Hematopoietic multipotent progenitor cell (in vitro differentiated cells): ENCODE measurements around the gene ADGRB3. TPM values are rescaled to one million over a fixed set of nuclear protein-coding genes. Genes with fewer than 3 reads are reported as not detected.
"Not testable (repeated sequence)": the region's sequence is repeated elsewhere in the genome, so short reads cannot be mapped to it uniquely, and the experiment has no call there.

Experiments
- DNase-seq, 3 donors: peaks; one replicate each; pipeline ENCODE4 v3.0.0-alpha.2; 2011 to 2015; ENCODE audit warnings: low read depth in 2 of 3, low spot score in 2 of 3
- total RNA-seq: library from RNA; depleted of rRNA; stranded (reverse); fragments of >200 nt; gene quantifications from one replicate; pipeline ENCODE4 v1.2.3, GENCODE V29; 2012

The ADGRB3 gene
- total RNA-seq, 1 donor = under 0.01 TPM

DNA sequence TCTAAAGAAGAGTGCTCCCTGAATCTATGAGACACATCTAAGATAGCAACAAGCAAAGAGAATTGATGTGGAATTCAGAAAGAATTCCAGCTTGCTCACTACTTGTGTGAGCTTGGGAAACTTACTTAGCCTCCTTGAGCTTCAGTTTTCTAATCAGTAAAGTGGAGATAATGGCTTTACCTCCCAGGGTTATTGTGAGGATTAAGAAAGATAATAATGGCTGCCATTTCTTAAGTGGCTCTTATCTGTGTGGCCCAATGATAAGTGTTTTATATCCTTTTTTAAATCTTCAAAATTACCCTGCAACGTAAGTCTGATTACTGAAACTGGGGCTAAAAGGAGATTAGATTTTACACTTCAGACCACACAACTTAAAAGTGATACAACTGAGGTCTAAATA lies 743.2 kb downstream of the ADGRB3 start:
- DNase-seq = no peak

- no peak for DNase-seq
Measured at GRCh38 chr6:69379518-69379917, 744.4 kb downstream of the ADGRB3 start.

- DNase-seq = no peak
Measured at GRCh38 chr6:69383627-69384026, 748.5 kb downstream of the ADGRB3 start.

DNA sequence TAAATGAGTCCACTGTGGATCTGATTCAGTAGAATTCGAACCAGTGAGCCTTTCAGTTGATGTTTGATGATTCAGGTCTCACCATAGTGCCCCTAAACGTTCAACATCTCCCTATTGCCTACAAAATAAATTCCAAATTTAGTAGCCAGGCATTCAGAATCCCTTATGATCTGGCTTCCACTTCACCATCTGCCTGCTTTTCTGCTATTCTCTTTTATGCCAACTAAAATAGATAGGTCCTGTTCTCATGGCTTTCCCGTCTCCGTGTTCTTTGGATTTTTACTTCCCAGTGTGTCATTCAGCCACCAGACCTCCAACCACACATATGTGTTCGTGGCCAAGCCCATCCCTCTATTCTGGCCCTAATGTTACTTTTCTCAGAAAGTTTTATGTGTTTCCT lies 751.3 kb downstream of the ADGRB3 start:
- DNase-seq = no peak

GRCh38 chr6:69390125-69390524 lies 755.0 kb downstream of the ADGRB3 start:
- no peak for DNase-seq

DNA sequence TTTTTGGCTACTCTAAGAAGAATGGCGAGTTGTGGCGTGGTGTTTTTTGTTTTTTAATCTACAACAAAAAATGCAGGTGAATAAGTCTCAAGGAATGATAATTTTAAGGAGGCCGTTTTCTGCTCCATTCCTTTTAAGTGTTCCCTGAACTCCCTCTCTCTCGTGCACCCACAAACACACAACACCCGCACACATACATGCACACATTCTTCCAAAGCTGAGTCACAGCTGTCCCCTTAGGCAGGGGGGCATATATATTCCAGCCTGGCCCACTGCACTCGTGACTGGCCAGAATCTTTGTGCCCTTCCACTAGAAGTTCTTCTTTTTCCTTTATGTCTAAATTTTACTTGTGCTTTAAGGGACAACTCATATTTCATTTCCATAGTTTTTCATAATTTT lies 756.0 kb downstream of the ADGRB3 start:
- no peak for DNase-seq

DNA sequence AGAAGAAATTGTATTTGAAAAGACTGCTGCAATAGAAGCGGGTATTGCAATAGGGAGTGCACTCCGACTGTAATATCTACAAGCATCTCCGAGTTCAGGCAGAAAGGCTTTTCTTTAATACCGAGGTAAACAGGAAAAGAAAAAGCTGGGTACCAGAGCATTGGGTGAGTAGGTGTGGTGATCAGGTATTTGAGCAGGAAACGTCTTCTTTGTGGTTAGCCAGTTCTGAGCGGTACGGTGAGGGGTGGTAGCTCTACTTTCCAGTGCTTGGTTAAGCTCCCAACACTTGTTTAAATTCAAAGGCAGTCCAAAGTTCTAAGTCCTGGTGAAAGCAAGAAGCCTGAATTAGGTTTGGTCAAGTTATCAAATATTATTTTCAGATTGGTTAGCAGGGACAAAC lies 757.7 kb downstream of the ADGRB3 start:
- no peak for DNase-seq

DNA sequence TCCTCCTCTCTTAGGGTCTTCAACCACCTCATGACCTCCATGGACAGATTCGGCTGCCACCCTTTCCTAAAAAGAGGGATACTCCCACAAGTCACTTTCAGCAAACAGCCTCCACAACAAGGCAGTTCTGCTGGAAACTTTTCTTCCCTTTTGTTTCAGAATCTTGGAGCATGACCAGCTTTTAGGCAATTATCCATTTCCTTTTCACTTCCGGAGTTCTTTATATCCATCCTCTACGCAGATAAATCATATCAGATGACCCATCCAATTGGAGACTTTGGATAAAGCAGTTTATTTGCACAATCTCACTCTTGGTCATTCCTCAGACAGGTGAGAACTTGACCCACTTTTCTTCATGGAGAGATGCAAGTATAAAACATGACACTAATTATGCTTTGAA lies 763.2 kb downstream of the ADGRB3 start:
- no peak for DNase-seq

- no peak for DNase-seq
Measured at GRCh38 chr6:69398729-69399128, 763.6 kb downstream of the ADGRB3 start.

- DNase-seq = no peak
Measured at GRCh38 chr6:69408886-69409285, 773.8 kb downstream of the ADGRB3 start.

DNA sequence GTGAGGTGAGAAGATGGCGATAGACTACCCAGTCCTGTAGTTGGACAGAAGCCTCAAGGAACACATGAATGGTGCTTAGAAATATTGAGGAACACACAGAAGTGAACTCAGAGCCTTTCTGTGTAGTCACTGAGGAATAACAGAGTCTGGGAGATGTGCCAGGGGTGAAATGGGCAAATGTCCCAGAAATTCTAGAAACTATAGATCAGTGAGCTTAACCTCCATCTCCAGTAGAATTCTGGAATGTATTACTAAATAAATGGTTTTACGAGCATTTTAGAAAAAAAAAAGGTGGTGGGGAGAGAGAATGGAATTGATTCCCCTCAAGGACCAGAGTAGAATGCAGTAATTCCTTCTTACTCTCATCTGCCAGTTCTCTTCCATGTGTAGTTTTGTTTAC lies 781.7 kb downstream of the ADGRB3 start:
- DNase-seq = no peak

DNA sequence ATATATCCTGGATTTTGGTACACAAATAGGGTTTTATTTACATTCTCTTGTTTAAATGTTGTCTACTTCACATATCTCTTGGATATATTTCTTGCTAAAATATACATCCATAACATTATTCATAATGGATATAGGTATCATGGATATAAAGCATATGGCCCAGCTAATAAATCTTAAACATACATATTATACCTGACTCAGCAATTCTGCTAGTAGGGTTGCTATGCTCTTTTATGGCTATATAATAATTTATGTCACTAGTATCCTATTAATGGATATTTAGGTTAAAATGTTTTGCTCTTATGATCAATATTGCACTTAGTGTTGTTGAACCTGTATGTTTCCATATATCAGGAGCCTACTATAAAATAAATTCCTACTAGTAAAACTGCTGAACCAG lies 786.2 kb downstream of the ADGRB3 start:
- no peak for DNase-seq

GRCh38 chr6:69422020-69422419 lies 786.9 kb downstream of the ADGRB3 start:
- DNase-seq = no peak

DNA sequence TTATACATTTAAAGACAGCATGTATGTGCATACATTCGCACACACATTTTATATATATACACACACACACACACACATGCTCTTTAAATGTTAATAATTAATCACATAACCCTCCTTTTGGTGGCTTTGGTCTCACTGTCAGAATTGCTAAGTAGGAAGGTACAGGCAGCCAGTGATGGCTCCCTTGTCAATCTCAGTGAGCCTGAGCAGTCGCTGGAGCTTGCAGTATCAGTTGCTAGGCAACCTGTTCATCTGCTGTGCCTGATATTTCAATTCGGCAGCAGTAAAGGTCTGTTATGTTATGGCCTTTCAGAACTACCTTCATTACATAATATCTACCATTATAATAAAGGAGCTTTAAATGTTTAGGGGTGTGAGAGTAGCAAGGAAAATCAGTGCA lies 787.4 kb downstream of the ADGRB3 start:
- no peak for DNase-seq

GRCh38 chr6:69423785-69424184 lies 788.7 kb downstream of the ADGRB3 start:
- no peak for DNase-seq

GRCh38 chr6:69424581-69424980 lies 789.5 kb downstream of the ADGRB3 start:
- DNase-seq = no peak

GRCh38 chr6:69427882-69428281 lies 792.8 kb downstream of the ADGRB3 start:
- DNase-seq = no peak

- not testable (repeated sequence) for DNase-seq
Measured at GRCh38 chr6:69432168-69432567, 797.1 kb downstream of the ADGRB3 start.

GRCh38 chr6:69433116-69433515 lies 798.0 kb downstream of the ADGRB3 start:
- DNase-seq = not testable (repeated sequence)

- no peak for DNase-seq
Measured at GRCh38 chr6:69438113-69438512, 803.0 kb downstream of the ADGRB3 start.
